Stomach (tissue), 4 donors: ENCODE measurements around the gene LRRC4B.

Experiments used
- CTCF ChIP-seq, 7 experiments: fragments of 450-650 bp in 4 of 7; fragments of 200-600 bp in 3 of 7; sonication (generic) in 3 of 7; IDR thresholded peaks; one replicate each; pipeline ENCODE4 v1.5.1; 2016 to 2019; ENCODE audit warnings: antibody characterized with exemption in 7 of 7, control low read depth in 2 of 7, mild to moderate bottlenecking in 1 of 7
- EP300 ChIP-seq: sonication (generic); formaldehyde crosslinking; IDR thresholded peaks from one replicate; pipeline ENCODE4 v1.6.1; 2017; ENCODE audit warnings: antibody characterized with exemption
- POLR2A ChIP-seq, 4 donors: fragments of 450-650 bp; IDR thresholded peaks; one replicate each; pipeline ENCODE4 v1.6.1; 2016; ENCODE audit warnings: antibody characterized with exemption in 4 of 4, control low read depth in 2 of 4, mild to moderate bottlenecking in 1 of 4, moderate library complexity in 1 of 4
- POLR2AphosphoS5 ChIP-seq, 3 donors: sonication (generic); formaldehyde crosslinking; IDR thresholded peaks; one replicate each; pipeline ENCODE4 v1.6.1; 2016; ENCODE audit warnings: antibody characterized with exemption in 3 of 3

- TF ChIP-seq CTCF (IDR thresholded peaks at IDR 0.05) = peak in 4 of 7 experiments; percentile 36 to 74 (median 70)
- no peak for TF ChIP-seq POLR2AphosphoS5 (IDR thresholded peaks at IDR 0.05)
- TF ChIP-seq POLR2A (IDR thresholded peaks at IDR 0.05) = no peak
- TF ChIP-seq EP300 = no peak
Measured at GRCh38 chr19:50556282-50557008, 11.8 kb downstream of the LRRC4B start.
